A673 (cell line): ENCODE data around the gene OST4. TPM values are rescaled to one million over a fixed set of nuclear protein-coding genes. Genes with fewer than 3 reads are reported as not detected.

Source experiments
- BruUV-seq: library from RNA; stranded (reverse); fragments of 400-500 nt; replicated peaks from 2 replicates; lab custom pipeline; 2021; lab: Mats Ljungman, UMichigan
- CTCF ChIA-PET: fragments of 300-600 bp; sonication (Branson Sonifier 250); formaldehyde crosslinking; loops from one replicate; lab custom pipeline; 2022; ENCODE audit warnings: antibody characterized with exemption; lab: Charles Lee
- POLR2A ChIA-PET: fragments of 300-600 bp; sonication (Branson Sonifier 250); formaldehyde crosslinking; loops from one replicate; lab custom pipeline; 2022; ENCODE audit warnings: antibody characterized with exemption; ENCODE audit not compliant: low non-redundant PET; lab: Charles Lee
- DNase-seq: peaks from one replicate; pipeline ENCODE4 v3.0.0-alpha.2; 2015; ENCODE audit warnings: low spot score
- H3K27ac ChIP-seq: fragments of 200-600 bp; sonication (generic); 2 replicates; pipeline ENCODE4 v1.5.1; 2016; ENCODE audit warnings: mixed run types, low read depth, mild to moderate bottlenecking, mixed read lengths, antibody characterized with exemption, low read length; ENCODE audit not compliant: poor library complexity, severe bottlenecking
- H3K27me3 ChIP-seq: fragments of 200-600 bp; sonication (generic); replicated peaks from 2 replicates; pipeline ENCODE4 v1.6.1; 2017; ENCODE audit warnings: mixed run types, low read depth, mild to moderate bottlenecking, mixed read lengths, antibody characterized with exemption, low read length; ENCODE audit not compliant: insufficient read depth, poor library complexity
- H3K36me3 ChIP-seq: fragments of 200-600 bp; sonication (generic); 2 replicates; pipeline ENCODE4 v1.6.1; 2016; ENCODE audit warnings: mixed run types, mild to moderate bottlenecking, mixed read lengths, antibody characterized with exemption, low read length; ENCODE audit not compliant: insufficient read depth, poor library complexity, severe bottlenecking
- H3K4me1 ChIP-seq: fragments of 200-600 bp; sonication (generic); 2 replicates; pipeline ENCODE4 v1.6.1; 2017; ENCODE audit warnings: mixed run types, mild to moderate bottlenecking, mixed read lengths, antibody characterized with exemption, low read length; ENCODE audit not compliant: insufficient read depth, poor library complexity, severe bottlenecking
- H3K4me3 ChIP-seq: fragments of 200-600 bp; sonication (generic); 2 replicates; pipeline ENCODE4 v1.5.1; 2016; ENCODE audit warnings: low read depth, mixed run types, mild to moderate bottlenecking, mixed read lengths, low read length; ENCODE audit not compliant: poor library complexity, severe bottlenecking
- H3K9me3 ChIP-seq: fragments of 200-600 bp; sonication (generic); 2 replicates; pipeline ENCODE4 v1.6.1; 2016; ENCODE audit warnings: mixed run types, low read depth, mild to moderate bottlenecking, mixed read lengths, antibody characterized with exemption, low read length; ENCODE audit not compliant: poor library complexity, severe bottlenecking
- EZH2 ChIP-seq: fragments of 200-600 bp; sonication (generic); IDR thresholded peaks from 2 replicates; pipeline ENCODE4 v1.6.1; 2017; ENCODE audit warnings: borderline replicate concordance, low read depth, mild to moderate bottlenecking, mixed read lengths, antibody characterized with exemption, low read length; ENCODE audit not compliant: poor library complexity, severe bottlenecking
- intact Hi-C: fragments of 100-400 bp; cut with micrococcal nuclease; formaldehyde crosslinking; loops from one replicate; pipeline ENCODE4 v1.10.0; 2022; ENCODE audit not compliant: unreplicated experiment
- total RNA-seq: library from RNA; stranded (reverse); gene quantifications from 2 replicates; pipeline ENCODE4 v1.2.3, GENCODE V29; 2021
- TF ChIP-seq, protein P1 (sequence below): fragments of 300-800, 200-600 bp; sonication (generic); conservative IDR thresholded peaks from 2 replicates; pipeline ENCODE4 v1.5.1; 2017; ENCODE audit warnings: low read depth, mild to moderate bottlenecking, antibody characterized with exemption, low read length, moderate library complexity, mixed read lengths

OST4 gene
- total RNA-seq, 1 experiment from 2014 or later: 235 TPM

DNA sequence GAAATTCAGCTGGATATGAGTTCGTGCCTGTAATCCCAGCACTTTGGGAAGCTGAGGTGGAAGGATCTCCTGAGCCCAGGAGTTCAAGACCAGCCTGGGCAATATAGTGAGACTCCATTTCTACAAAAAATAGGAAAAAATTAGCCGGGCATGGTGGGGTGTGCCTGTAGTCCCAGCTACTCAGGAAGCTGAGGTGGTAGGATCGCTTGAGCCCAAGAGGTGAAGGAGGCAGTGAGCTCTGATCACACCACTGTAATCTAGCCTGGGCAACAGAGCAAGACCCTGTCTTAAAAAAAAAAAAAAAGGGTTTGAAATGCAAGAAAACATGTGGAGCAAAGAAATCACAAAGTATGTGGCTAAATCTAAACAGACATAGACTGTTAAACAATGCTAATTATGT is 37.6 kb upstream of the OST4 start:
- TF ChIP-seq, protein P1, sequence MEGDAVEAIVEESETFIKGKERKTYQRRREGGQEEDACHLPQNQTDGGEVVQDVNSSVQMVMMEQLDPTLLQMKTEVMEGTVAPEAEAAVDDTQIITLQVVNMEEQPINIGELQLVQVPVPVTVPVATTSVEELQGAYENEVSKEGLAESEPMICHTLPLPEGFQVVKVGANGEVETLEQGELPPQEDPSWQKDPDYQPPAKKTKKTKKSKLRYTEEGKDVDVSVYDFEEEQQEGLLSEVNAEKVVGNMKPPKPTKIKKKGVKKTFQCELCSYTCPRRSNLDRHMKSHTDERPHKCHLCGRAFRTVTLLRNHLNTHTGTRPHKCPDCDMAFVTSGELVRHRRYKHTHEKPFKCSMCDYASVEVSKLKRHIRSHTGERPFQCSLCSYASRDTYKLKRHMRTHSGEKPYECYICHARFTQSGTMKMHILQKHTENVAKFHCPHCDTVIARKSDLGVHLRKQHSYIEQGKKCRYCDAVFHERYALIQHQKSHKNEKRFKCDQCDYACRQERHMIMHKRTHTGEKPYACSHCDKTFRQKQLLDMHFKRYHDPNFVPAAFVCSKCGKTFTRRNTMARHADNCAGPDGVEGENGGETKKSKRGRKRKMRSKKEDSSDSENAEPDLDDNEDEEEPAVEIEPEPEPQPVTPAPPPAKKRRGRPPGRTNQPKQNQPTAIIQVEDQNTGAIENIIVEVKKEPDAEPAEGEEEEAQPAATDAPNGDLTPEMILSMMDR: no peak
- TF ChIP-seq EZH2: no peak
- H3K36me3 ChIP-seq: no peaks in the 10 kb centered on the region
- no peak overlapping the region for H3K27ac ChIP-seq
- ChIA-PET POLR2A (interaction anchor here (0.6 kb wide), 1 partner anchor 67 kb away, joined by 3 read pairs; no protein-coding TSS in a partner anchor), CTCF (no interaction called here)
- DNase-seq: no peak
- H3K27me3 ChIP-seq: no peaks in the 10 kb centered on the region
- intact Hi-C loops: no loop called here
- H3K4me3 ChIP-seq: no peak overlapping the region
- BruUV-seq: no TSS peak
- no peaks in the 10 kb centered on the region for H3K4me1 ChIP-seq
- no peaks in the 10 kb centered on the region for H3K9me3 ChIP-seq

DNA sequence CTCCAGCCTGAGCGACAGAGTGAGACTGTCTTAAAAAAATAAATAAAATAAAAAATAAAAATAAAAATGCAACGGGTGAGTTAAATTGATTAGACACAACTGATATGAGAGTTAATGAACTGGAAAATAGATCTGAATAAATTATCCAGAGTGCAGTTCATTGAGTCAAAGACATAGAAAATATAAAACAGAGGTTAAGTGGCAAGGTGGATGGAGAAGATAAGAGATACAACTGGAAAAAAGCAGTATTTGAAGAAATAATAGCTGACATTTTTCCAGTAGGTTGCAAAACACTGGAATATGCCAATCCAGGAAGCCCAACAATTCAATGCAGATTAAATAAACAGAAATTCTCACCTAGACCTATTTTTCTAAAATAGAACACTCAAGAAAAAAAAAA is 36.8 kb upstream of the OST4 start:
- Histone ChIP-seq H3K4me1 (no peaks in the 10 kb centered on the region), H3K27me3 (no peaks in the 10 kb centered on the region), H3K27ac (no peak overlapping the region), H3K9me3 (no peaks in the 10 kb centered on the region), H3K4me3 (no peak overlapping the region), H3K36me3 (no peaks in the 10 kb centered on the region)
- no peak for DNase-seq
- ChIA-PET POLR2A (interaction anchor here (0.7 kb wide), 1 partner anchor 151 kb away, joined by 7 read pairs; no protein-coding TSS in a partner anchor), CTCF (no interaction called here)
- BruUV-seq: no TSS peak
- intact Hi-C loops: no loop called here
- no peak for TF ChIP-seq EZH2
- TF ChIP-seq, protein P1: no peak

DNA sequence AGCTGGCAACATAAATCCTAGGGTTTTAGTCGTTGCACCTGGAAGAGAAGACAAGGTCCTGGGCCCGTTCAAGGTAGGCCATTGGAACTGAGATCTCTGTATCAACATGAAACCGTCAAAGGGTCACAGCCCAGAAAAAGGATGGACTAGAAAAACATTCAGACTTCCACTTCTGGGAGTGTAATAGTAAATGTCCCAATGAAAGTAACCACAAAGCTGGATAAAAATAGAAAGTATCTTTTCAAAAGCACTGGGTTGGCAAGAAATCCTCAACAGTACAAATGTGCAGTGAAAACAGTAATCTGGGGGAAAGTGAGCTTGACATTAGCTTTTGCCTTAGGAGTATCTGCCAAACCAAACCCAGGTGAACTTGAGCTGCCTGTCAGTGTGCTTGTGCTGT is 34.5 kb upstream of the OST4 start:
- BruUV-seq: no TSS peak
- ChIA-PET POLR2A (interaction anchor here (0.6 kb wide), 1 partner anchor 114 kb away, joined by 7 read pairs; no protein-coding TSS in a partner anchor), CTCF (no interaction called here)
- DNase-seq: no peak
- no peak overlapping the region for H3K27ac ChIP-seq
- no peak overlapping the region for H3K4me3 ChIP-seq
- TF ChIP-seq EZH2: no peak
- TF ChIP-seq, protein P1: no peak
- no peaks in the 10 kb centered on the region for H3K9me3 ChIP-seq
- intact Hi-C loops: no loop called here
- no peaks in the 10 kb centered on the region for H3K36me3 ChIP-seq
- no peaks in the 10 kb centered on the region for H3K4me1 ChIP-seq
- H3K27me3 ChIP-seq: no peaks in the 10 kb centered on the region
